Measurements from ENCODE around the gene TSPAN5. TPM values are rescaled to one million over a fixed set of nuclear protein-coding genes. Genes with fewer than 3 reads are reported as not detected.

The TSPAN5 gene
- total RNA-seq, 4 donors from 2014 or later: 25.5 to 41.5 (median 36.5) TPM

DNA sequence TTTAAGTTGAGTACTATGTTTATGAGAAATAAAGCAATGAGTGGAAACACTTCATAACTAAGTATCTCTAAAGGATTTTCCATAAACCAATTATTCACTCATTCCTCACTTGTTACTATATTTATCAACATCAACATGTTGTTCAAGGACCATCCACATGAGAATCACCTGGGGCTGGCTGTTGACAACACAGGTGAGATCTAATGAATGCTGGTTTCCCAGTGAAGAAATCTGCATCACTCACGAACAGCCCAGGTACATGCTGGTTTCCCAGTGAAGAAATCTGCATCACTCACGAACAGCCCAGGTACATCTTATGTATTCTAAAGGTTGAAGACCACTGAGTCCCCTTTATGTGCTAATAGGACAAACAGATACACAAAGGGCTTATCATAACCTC is 32.5 kb downstream of the TSPAN5 start:
- no peak for DNase-seq (ENCODE audit: low spot score in 2 of 2)
- intact Hi-C loops (cut with DNase I; ENCODE audit: low total_unique reads): no loop called here
- H3K4me3 ChIP-seq (ENCODE audit: low read depth, poor library complexity, severe bottlenecking): no peak overlapping the region
- 79 to 84% methylated on average over 2 of the region's 2 CpGs for WGBS, 2 donors
- no peak for TF ChIP-seq POLR2A (IDR thresholded peaks at IDR 0.05)

DNA sequence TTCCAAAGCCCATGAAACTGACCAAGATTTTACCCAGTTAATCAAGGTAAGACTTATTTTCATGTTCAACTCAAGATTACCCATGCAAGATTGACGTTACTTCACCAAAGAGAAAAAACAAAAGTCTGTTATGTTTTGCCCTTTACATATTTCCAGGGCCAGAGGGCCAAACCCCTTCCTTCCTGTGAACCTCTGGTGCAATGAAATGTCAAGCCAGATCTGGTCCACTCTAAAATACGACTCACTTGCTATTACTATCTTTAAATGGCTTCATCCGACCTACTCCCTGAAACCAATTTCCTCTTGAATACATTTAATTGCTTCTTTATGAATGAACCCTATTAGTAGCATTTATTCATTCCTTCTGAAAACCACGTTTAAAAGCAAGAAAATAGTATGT is 33.0 kb downstream of the TSPAN5 start:
- 65% methylated on average over 4 of the region's 4 CpGs for WGBS, 2 donors
- TF ChIP-seq, protein P1, sequence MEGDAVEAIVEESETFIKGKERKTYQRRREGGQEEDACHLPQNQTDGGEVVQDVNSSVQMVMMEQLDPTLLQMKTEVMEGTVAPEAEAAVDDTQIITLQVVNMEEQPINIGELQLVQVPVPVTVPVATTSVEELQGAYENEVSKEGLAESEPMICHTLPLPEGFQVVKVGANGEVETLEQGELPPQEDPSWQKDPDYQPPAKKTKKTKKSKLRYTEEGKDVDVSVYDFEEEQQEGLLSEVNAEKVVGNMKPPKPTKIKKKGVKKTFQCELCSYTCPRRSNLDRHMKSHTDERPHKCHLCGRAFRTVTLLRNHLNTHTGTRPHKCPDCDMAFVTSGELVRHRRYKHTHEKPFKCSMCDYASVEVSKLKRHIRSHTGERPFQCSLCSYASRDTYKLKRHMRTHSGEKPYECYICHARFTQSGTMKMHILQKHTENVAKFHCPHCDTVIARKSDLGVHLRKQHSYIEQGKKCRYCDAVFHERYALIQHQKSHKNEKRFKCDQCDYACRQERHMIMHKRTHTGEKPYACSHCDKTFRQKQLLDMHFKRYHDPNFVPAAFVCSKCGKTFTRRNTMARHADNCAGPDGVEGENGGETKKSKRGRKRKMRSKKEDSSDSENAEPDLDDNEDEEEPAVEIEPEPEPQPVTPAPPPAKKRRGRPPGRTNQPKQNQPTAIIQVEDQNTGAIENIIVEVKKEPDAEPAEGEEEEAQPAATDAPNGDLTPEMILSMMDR (IDR thresholded peaks at IDR 0.05): no peak
- no peak for TF ChIP-seq POLR2A (IDR thresholded peaks at IDR 0.05)
- no peak overlapping the region for H3K4me3 ChIP-seq (ENCODE audit: low read depth, poor library complexity, severe bottlenecking)
- DNase-seq (ENCODE audit: low spot score in 2 of 2): no peak
- intact Hi-C loops (cut with DNase I; ENCODE audit: low total_unique reads): no loop called here

DNA sequence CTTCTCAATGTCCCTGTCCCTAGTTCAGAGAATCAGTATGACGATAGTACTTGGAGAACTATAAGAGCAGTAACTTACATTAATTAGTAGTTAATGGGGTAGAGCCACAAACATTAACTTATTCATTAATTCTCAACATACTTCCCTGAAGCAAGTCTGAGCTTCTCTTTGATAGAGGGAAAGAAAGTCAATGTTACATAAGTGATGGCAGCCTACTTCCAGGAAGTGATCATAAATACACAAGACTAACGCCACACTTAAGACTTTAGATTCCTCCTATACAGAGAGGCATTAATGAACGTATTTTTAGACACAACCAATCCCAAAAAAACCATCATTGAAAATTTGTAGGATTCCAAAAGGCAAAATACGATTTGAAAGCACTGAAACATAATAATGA is 33.8 kb downstream of the TSPAN5 start:
- WGBS, 2 donors: 93% methylated on average over 4 of the region's 4 CpGs
- no peak for DNase-seq (ENCODE audit: low spot score in 2 of 2)
- H3K4me3 ChIP-seq (ENCODE audit: low read depth, poor library complexity, severe bottlenecking): no peak overlapping the region
- TF ChIP-seq POLR2A (IDR thresholded peaks at IDR 0.05): no peak
- TF ChIP-seq, protein P1 (IDR thresholded peaks at IDR 0.05): no peak
- intact Hi-C loops (cut with DNase I; ENCODE audit: low total_unique reads): no loop called here

DNA sequence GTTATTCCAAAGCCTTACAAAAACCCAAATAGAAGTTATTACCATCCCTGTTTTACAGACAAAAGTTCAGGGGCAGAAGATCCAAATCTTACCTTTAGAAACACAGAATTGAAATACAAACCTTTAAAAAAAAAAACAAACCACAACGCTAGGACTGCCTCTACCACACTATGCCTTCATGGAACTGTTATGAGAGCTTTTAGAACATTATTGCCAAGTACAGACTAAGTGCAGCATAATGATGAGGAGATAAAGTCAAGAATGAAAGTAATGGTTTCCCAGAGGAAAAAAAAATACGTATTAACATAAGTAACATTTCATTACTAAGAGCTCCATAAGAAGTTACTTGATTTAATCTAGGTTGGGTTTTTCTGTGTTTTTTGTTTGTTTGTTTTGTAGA is 34.3 kb downstream of the TSPAN5 start:
- no peak overlapping the region for H3K4me3 ChIP-seq (ENCODE audit: low read depth, poor library complexity, severe bottlenecking)
- WGBS, 2 donors: 86 to 92% methylated on average over 2 of the region's 2 CpGs
- TF ChIP-seq, protein P1 (IDR thresholded peaks at IDR 0.05): no peak
- TF ChIP-seq POLR2A (IDR thresholded peaks at IDR 0.05): no peak
- DNase-seq (ENCODE audit: low spot score in 2 of 2): no peak
- intact Hi-C loops (cut with DNase I; ENCODE audit: low total_unique reads): no loop called here

DNA sequence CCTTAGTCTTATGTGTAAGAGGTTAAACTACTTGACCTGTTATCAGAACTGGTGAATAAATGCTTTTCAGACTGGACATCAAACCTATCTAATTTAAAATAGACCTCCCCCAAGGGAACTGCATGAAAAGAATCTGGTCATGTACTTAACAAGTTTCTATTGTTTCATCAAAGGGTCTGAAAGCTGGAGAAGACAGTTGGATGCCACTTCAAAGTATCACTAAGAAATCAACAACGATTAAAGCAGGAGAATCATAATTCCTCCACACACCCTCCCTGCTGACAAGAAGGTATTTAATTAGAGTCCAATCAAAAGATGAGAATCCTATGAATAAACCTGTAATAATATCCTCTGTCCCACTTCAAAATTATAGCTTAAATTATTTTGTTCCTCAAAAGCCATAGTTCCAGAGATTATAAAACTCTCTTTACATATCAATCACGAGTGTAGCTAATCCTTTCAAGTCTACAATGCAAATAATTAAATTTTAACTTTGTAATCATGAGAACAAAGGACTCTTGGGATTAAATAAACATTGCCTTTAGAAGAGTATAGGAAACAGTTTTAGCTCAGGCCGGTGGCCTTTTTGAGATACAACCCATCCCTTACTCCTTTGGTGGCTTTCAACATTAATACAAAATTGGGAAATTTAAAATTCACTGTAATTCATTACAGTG is 35.1 kb downstream of the TSPAN5 start:
- TF ChIP-seq, protein P1 (IDR thresholded peaks at IDR 0.05): no peak
- no peak for TF ChIP-seq POLR2A (IDR thresholded peaks at IDR 0.05)
- WGBS, 2 donors: 60 to 71% methylated on average over 3 of the region's 3 CpGs
- H3K4me3 ChIP-seq (ENCODE audit: low read depth, poor library complexity, severe bottlenecking): no peak overlapping the region
- DNase-seq (ENCODE audit: low spot score in 2 of 2): no peak
- intact Hi-C loops (cut with DNase I; ENCODE audit: low total_unique reads): no loop called here

DNA sequence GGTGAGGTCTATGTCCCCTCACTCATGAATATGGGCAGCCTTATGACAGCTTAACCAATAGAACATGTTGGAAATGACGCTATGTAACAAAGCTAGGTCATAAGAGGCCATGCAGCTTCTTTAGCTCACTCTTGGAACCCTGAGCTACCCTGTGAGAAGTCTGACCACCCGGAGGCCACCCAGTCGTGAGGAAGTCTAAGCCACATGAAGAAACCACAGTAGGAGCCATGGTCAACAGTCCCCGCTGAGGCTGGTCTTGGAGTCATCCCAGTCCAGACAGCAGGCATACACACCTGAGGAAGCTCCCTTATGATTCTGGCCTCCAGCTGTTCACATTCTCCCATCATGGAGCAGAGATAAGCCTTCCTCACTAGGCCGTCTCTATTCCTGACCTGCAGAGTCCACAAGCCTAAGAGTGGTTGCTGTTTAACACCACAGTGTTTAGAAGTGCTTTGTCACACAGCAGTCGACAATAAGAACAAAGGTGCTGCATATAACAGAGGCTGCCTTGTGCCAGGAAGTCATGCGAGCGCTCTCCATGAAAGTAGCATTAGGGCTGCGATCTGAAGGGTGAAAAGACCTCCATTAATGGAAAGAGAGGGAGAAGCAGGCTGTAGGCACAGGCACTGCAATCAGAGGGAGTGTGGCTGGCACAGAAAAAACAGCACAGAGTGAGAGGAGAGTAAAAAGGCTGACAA is 38.2 kb downstream of the TSPAN5 start:
- intact Hi-C loops (cut with DNase I; ENCODE audit: low total_unique reads): no loop called here
- DNase-seq (ENCODE audit: low spot score in 2 of 2): no peak
- WGBS, 2 donors: 92 to 95% methylated on average over 9 of the region's 9 CpGs
- H3K4me3 ChIP-seq (ENCODE audit: low read depth, poor library complexity, severe bottlenecking): no peak overlapping the region
- TF ChIP-seq, protein P1 (IDR thresholded peaks at IDR 0.05): no peak
- TF ChIP-seq POLR2A (IDR thresholded peaks at IDR 0.05): no peak

Data from lower leg skin (tissue), 4 donors.